ENCODE results near the gene RNF10.
A peak's percentile ranks its signal among the peaks of the same experiment; 100 is the strongest.
"Not testable (repeated sequence)": the region's sequence is repeated elsewhere in the genome, so short reads cannot be mapped to it uniquely, and the experiment has no call there.

RNF10 gene

DNA sequence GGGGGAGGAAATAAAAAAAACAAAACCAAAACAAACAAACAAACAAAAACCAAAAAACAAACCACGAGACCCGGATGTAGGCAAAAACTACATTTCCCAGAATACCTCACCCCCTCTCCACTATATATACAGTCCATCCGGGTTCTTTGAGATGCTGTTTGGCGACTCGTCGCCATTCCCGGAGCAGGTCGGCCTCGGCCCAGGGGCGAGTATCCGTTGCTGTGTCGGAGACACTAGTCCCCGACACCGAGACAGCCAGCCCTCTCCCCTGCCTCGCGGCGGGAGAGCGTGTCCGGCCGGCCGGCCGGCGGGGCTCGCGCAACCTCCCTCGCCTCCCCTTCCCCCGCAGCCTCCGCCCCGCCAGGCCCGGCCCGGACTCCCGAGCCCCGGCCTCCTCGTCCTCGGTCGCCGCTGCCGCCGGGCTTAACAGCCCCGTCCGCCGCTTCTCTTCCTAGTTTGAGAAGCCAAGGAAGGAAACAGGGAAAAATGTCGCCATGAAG, at the start of gene RNF10:
RNF10 (plus strand) TSS at position 154 of the 500 bp plus-strand sequence. CDS start 456 bp downstream, outside the sequence.
- DNase-seq (ENCODE audit: low read depth): peak; percentile 51

DNA sequence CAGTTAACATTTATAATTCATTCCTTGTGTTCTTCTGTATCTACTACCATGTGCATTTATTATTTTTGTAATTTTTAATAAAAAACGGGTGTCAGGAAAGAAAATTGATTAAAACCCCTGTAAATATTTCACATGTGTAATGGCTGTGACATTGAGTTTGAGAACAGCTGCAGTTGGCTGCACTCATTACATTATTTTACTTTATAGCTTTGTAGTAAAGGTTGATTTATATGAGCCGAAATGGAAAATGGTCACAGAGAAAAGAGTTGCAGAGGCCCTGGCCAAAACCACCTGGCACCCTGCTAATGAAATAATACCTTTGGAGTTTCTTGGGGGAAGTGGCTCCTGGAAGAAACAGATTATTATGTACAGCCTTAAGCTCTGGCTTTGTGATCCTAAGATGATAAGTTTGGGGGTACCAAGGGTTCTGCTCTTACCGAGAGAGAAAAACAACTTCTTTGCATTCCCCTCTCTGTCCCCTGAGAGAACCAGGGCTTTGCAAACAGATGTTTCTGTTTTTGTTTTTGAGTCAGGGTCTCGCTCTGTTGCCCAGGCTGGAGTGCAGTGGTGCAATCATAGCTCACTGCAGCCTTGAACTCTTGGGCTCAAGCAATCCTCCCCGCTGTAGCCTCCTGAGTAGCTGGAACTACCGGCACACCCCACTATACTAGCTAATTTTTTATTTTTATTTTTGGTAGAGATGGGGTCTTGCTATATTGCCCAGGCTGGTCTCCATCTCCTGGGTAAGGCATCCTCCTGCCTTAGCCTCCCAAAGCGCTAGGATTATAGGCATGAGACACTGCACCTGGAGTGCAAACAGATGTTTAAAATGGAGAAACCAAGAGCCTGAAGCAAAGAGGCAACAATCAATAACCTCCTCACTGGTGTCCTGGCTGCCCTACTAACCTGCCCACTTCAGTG, 47.9 kb upstream of the RNF10 start:
- no peak for DNase-seq (ENCODE audit: low read depth)

DNA sequence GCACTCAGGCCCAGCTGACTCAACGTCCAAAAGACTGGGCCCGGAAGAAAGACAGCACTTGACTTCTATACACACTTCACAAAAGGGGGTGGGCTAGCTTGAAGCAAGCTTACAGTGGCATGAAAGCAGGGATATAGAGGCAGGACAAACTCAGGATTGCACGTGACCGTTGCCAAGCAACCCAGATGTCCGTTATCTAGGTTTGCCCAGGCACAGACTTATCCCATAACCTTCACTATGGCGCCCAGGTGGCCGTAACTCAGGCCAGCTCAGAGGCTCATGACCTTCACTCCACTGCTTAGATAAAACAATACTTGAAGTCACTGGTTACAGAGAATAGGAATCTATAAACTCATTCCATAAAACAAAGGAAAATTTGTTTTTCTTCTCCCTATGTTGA, 46.6 kb upstream of the RNF10 start:
- DNase-seq (ENCODE audit: low read depth): not testable (repeated sequence)

DNA sequence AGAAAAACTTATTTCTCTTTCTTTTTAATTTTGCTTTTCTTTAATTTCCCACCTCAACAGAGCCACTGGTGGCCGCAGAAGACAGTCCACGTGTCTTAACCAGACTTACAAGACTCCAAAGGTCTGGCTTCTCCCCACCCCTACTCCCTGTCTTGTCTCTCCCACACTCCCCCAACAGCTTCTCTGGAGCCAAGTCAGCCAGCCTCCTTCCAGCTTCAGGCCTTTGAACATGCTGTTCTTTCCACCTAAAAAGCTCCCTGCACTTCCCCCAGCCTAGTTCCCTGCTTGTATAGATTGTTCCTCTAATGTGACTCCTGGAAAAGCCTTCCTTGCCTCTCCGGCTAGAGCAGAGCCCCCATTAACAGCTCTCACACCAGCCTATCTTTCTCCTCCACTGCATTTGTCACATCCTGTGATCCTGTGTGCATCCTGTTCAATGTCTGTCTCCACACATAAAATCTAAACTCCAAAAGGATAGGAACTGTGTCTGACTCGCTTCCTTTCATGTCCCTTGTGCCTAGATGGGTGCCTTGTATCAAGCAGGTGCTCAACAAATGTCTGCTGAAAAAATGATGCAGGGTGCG, 46.0 kb upstream of the RNF10 start:
- no peak for DNase-seq (ENCODE audit: low read depth)

DNA sequence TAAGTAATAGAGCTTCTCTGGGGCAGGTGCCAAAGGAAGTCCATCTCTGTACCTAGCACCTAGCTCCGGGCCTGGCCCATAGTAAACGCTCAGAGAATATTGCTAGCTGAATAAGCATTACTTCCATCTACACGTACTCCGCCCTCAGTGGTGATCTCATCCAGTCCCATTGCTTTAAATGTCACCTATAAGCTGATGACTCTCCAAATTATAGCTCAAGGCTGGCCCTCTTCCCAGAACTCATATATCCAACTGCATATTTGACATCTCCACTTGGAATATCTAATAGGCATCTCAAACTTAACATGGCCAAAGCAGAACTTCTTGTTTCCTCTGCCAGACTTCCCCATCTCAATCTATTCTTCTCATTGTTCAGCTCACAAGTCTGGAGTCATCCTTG, 45.1 kb upstream of the RNF10 start:
- DNase-seq (ENCODE audit: low read depth): no peak

DNA sequence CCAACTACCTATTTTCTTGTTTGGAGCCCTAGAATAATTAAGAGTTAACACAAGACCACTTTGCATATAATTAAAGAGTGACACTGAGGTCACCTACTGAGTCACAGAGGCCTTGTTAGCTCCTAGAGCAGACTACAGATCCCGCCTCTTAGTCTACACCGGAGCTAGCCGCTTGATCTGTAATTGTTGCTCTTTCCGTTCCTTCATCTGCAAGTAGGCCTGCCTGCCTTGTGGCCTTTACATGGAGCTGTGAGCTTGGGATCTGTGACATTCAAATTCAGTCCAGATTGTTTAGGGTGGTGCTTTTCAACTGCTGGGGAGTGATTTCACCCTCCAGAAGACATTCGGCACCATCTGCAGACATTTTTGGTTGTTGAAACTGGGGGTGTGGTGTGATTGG, 43.8 kb upstream of the RNF10 start:
- DNase-seq (ENCODE audit: low read depth): no peak

DNA sequence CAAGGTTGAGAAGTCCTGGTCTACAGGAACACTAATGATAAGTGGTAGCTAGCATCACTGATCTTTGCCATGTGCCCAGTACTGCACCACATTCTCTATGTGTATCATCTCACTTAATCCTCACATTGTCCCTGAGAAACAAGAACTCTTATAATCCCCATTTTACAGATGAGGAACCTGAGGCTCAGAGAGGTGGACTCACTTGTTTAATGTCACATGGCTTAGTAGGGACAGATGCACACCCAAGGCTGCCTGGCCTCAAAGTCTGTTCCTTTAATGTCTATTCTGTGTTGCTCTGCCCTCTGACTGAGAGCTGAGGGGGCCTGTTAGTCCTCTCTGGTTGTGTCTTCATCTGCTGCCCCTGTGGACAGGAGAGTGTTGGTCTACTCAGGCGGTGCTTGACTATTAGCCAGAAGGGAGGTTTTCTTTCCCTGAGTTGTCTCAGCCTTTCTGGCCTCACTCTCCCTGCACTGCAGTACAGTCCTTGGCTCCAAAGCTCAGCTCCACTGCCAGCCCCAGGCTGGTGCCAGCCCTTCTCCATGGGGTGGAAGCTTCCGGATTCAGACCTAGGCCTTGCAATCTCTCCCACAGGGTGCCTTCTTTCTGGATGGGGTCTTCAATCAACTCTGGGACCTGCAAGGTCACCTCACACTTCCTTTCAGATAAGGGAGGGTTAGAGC, 43.2 kb upstream of the RNF10 start:
- no peak for DNase-seq (ENCODE audit: low read depth)

DNA sequence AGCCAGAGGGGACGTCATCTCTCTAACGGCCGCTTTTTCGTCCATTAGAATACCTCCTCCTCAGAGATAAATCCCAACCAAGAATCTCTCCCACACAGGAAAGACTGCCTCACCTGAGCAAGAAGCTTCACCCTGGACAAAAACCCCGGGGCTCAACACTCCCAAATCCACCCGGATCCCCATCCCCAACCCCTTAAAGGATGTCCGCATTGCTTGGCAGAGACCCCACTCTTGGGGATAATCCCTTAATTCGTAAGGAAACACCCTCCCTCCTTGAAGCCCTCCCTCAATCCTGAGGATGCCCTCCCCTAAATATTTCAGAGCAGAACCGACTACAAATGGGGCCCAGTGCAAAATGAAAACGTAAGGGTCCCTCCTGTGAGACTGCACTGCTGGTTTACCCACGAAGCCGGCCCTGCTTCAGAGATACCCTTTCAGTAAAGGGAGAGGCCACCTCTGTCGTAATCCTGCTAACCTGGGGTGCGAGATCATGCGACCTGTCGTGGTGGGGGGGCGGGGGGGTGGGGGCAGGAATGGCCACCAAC, 38.9 kb upstream of the RNF10 start:
- DNase-seq (ENCODE audit: low read depth): no peak

DNA sequence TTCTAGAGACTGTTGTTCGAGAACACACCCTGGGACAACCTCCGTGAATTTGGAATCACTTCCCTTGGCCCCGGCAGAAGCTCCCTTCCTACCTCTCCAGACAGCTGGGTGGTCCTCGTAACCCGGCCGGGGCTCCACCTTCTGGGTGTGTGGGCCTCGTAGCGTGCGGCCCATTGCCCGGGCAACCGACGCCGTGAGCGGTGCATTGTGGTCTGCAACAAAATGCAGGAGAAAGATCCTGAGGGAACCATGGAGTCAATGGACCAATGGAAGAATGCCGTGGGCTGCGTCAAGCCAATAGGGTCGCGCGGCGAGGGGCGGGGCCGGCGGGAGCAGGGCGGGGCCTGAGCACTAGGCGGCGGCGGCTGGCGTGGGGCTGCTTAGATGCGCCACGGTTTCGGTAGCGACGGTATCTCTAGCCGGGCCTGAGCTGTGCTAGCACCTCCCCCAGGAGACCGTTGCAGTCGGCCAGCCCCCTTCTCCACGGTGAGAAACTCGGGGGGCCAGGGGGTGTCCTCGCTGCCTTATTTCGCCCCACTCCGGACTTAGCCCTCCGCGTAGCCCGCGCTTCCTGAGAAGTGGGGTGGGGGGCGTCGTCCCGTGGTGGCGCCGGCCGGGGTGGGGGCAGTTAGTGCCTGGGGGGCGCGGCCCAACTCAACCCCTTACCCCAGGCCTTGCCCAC, 38.3 kb upstream of the RNF10 start, which contains the start of gene DYNLL1:
DYNLL1 (plus strand) TSS at position 383 of the 682 bp plus-strand sequence. CDS start 309 bp downstream, outside the sequence.
- peak; percentile 91 for DNase-seq (ENCODE audit: low read depth)

DNA sequence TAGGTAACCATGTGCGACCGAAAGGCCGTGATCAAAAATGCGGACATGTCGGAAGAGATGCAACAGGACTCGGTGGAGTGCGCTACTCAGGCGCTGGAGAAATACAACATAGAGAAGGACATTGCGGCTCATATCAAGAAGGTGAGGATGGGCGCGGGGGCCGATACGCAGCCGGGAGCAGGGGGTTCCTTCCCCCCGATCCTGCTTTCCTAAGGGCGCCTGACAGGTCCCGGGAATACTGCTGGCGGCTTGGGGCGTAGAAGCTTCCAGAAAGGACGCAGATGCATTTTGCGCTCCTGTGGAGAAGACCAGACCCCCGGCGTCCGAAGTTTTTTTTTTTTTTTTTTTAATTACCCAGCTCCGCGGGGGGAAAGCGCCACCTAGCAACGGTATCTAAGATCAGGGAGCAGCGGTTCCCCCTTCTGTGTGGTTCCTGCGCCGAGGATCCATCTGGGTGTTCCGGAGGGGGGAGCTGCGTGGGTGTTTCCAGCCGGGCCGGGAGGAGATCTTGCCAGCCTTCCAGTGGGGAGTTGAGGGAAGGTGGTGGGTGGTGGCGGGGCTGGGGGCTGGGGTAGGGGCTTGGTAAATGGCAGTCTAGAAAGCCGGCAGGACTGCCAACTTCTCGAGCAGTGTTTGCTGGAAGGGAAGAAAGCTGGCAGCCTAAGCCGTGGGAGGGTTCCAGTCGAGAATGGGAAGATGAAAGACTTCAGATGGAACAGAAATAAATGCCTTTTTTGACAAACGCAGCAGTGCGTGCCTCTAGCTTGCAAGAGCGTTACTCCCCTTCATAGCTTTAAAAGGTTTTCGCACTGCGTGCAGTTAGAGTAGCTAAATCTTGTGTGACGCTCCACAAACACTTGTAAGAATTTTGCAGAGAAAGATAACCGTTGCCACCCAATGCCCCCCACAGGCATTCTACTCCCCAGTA, 37.5 kb upstream of the RNF10 start:
- peak; percentile 31 for DNase-seq (ENCODE audit: low read depth)

DNA sequence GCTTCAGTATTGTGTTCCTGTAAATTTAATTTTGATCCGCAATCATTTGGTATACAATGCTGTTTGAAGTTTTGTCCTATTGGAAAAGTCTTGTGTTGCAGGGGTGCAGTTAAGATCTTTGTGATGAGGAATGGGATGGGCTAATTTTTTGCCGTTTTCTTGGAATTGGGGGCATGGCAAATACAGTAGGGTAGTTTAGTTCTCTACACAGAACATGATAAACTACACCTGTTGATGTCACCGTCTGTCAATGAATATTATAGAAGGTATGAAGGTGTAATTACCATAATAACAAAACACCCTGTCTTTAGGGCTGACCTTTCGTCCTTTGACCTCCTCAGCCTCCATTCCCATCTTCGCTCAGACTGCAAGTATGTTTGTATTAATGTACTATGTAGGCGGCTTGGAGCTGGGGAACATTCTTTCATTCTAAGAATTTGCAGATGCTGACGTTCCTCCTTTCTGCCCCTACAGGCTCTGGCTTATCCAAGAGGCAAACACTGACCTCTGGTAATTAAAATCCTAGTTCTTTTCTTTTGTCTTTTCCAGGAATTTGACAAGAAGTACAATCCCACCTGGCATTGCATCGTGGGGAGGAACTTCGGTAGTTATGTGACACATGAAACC, 36.5 kb upstream of the RNF10 start:
- DNase-seq (ENCODE audit: low read depth): no peak

DNA sequence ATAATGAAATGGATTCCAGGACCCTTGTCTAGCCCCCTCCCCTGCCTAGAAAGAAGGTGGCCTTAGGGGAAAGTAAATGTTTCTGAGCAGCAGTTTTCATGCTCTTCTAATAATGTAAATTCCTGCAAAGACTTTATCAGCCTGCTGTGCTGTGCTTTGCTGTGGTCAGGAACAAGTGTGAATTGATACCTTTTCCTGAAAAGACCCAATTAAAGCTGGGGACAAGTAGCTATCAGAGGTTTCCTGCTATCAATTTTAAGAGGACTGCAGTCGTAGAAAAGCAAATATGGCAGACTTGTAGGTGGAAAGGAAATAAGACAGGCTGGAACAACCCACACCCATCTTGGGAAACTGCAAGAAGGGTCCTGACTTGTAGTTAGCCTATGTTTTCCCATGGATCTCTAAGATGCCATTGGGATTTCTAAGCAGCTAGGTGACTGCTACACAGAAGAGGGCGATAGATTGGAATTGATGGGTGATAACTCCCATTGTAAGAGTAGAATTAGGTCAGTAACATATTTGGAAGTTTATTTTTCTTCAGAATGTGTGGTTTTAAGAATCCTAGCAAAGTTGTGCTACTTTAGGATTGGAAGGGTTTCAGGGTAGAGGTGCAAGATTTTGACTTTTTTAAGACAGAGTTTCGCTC, 35.2 kb upstream of the RNF10 start:
- no peak for DNase-seq (ENCODE audit: low read depth)

DNA sequence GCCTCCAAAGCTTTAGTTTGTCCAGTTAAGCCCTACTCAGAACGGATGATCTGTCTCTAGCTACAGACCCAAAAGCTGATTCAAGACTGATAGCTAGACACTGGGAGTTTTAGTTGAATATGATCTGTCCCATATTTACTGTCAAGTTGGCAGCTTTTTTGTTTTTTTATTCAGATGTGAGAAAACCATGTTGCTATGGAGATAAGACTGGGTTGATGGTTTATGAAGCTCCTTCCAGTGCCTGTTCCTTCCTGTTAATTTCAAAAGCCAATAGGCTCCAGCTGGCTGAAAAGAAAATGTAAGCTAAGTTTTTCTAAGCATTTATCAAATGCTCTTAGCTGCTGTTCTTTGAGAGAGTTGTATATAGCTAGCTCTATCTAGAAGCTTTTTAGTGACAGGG, 33.6 kb upstream of the RNF10 start:
- DNase-seq (ENCODE audit: low read depth): no peak

DNA sequence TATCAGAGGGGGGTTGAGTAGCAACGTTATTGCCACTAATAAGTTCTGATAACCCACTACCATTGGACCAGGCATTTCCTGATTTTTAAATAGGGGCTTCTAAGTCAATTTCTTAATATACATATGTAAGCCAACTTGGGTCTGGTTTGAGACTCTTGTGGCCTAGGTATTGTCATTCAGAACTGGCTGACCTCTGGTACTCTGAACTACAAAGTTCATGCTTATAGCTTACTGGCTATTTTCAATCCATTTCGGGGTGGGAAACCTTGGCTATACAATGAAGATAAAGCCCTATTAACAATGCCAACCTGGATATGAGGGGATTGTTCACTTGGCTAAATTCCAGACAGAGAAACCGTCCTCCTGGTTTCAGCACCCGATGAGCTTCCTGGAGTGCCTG, 29.6 kb upstream of the RNF10 start:
- DNase-seq (ENCODE audit: low read depth): no peak

DNA sequence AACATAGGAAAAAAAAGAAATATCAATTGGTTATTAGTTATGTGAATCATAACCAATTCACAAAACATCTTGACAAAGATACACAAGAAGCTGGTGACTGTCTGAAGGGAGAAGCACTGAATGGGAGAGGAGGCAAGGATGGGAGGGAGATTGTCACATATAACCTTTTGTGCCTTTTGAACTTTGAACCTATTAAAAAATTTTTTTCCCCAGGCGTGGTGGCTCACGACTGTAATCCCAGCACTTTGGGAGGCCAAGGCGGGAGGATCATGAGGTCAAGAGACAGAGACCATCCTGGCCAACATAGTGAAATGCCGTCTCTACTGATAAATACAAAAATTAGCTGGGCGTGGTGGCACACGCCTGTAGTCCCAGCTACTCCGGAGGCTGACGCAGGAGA, 25.6 kb upstream of the RNF10 start:
- DNase-seq (ENCODE audit: low read depth): no peak

DNA sequence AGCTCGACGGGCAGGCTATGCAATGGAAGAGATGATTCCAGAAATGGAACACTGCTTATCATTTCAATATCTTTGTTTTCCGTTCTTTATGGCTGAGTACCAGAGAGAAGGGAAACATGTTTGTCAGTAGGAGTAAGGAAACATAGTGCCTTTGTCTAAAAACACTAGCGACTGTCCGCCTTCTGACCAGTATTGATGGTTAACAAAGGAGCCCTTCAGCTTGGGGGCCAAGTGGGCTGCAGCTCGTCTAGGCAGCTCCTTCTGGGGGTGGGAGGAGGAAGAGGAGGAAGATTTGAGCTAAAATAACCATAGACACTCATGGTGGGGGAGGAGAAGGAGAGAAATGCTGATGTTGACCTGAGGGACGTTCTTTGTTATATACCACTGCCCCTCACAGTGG, 20.2 kb upstream of the RNF10 start:
- no peak for DNase-seq (ENCODE audit: low read depth)

DNA sequence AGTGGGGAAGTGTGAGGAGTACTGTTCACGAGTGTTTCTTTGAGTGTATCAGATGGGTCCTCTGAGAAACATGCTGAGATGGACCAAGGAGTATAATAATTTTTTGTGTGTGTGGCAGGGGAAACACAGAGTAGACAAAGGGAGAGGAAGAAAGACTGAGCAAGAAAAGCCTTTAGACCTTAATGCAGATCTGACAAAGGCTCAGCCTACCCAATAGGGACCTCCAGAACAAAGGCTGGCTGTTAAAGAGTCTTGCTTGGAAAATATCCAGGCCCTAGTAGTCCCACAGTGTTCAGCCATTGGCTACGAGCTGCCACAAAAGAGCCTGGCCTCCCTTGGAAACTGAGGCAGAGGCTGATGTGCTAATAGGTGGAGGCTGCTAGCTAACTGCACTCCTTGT, 18.7 kb upstream of the RNF10 start:
- no peak for DNase-seq (ENCODE audit: low read depth)

DNA sequence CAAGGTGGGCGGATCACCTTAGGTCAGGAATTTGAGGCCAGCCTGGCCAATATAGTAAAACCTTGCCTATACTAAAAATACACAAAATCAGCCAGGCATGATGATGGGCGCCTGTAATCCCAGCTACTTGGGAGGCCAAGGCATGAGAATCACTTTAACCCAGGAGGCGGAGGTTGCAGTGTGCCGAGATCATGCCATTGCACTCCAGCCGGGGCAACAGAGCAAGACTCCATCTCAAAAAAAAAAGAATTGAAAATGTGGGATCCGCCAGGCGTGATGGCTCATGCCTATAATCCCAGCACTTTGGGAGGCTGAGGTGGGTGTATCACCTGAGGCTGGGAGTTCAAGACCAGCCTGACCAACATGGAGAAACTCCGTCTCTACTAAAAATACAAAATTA, 14.8 kb upstream of the RNF10 start:
- not testable (repeated sequence) for DNase-seq (ENCODE audit: low read depth)

DNA sequence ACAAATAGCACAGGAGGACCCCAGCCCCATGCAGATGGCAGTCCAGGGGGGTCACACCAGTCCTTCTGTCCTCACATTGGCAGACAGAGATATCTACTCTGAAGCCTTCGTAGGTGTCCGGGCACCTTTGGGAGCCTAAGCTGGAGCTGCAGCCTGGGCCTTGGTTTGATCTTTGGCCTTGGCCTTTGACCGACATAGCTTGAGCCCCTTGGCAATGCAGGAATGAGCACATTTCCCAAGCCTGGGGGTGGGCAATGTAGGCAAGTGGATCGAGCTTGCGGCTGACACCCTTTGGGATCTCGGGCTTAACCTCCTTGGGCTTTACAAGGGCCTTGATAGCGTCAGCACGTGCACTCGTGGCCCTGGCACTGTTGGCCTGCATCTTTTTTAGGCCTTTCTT, 11.6 kb upstream of the RNF10 start:
- DNase-seq (ENCODE audit: low read depth): no peak

All from stimulated activated CD4-positive, alpha-beta T cell treated with anti-CD3 and anti-CD28 coated beads, Interleukin-2, amount 100 ng/mL, for 4 hours (primary cell).